Measurements from ENCODE around the gene TM4SF1. TPM values are rescaled to one million over a fixed set of nuclear protein-coding genes. Genes with fewer than 3 reads are reported as not detected.

TM4SF1 gene
- total RNA-seq, 1 donor from 2014 or later = 28.9 TPM

GRCh38 chr3:149378478-149379309 lies 1.2 kb upstream of the TM4SF1 start:
- H3K9ac ChIP-seq (ENCODE audit: low read length) = peak overlapping the region; percentile 93
- no peaks in the 10 kb centered on the region for H3K27me3 ChIP-seq (ENCODE audit: insufficient read depth, low read length)
- no peak for TF ChIP-seq EZH2 (IDR thresholded peaks at IDR 0.05; ENCODE audit: insufficient read depth, low read length)
- TF ChIP-seq, protein P1, sequence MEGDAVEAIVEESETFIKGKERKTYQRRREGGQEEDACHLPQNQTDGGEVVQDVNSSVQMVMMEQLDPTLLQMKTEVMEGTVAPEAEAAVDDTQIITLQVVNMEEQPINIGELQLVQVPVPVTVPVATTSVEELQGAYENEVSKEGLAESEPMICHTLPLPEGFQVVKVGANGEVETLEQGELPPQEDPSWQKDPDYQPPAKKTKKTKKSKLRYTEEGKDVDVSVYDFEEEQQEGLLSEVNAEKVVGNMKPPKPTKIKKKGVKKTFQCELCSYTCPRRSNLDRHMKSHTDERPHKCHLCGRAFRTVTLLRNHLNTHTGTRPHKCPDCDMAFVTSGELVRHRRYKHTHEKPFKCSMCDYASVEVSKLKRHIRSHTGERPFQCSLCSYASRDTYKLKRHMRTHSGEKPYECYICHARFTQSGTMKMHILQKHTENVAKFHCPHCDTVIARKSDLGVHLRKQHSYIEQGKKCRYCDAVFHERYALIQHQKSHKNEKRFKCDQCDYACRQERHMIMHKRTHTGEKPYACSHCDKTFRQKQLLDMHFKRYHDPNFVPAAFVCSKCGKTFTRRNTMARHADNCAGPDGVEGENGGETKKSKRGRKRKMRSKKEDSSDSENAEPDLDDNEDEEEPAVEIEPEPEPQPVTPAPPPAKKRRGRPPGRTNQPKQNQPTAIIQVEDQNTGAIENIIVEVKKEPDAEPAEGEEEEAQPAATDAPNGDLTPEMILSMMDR (IDR thresholded peaks at IDR 0.05; ENCODE audit: insufficient read depth, low read depth, low read length) = no peak
- no peaks in the 10 kb centered on the region for H3K9me3 Mint-ChIP-seq (ENCODE audit: unreplicated experiment)
- no peak for DNase-seq (ENCODE audit: low read depth)
- H3K27ac ChIP-seq (ENCODE audit: low read depth, low read length) = peak overlapping the region; percentile 88
- H3K36me3 ChIP-seq (ENCODE audit: insufficient read depth, low read length) = peaks cover 18% of the 10 kb centered on the region
- H3K9me3 ChIP-seq (ENCODE audit: insufficient read depth, low read depth, low read length) = no peaks in the 10 kb centered on the region
- peaks cover 44% of the 10 kb centered on the region for H3K4me1 ChIP-seq (ENCODE audit: insufficient read depth, low read length)
- H4K20me1 ChIP-seq (ENCODE audit: insufficient read depth, low read length) = peaks cover 9% of the 10 kb centered on the region
- H3K4me2 ChIP-seq (ENCODE audit: low read length) = peak overlapping the region; percentile 81
- no peaks in the 10 kb centered on the region for H3K27me3 Mint-ChIP-seq (ENCODE audit: low read depth, unreplicated experiment)
- H3K4me3 ChIP-seq (ENCODE audit: insufficient read depth, low read depth, low read length) = no peak overlapping the region
- H3K79me2 ChIP-seq (ENCODE audit: insufficient read depth, low read length) = peaks cover 36% of the 10 kb centered on the region
- no peak for FAIRE-seq
- H3K4me1 Mint-ChIP-seq (ENCODE audit: low read depth, unreplicated experiment) = peaks cover 39% of the 10 kb centered on the region
- no peak overlapping the region for H3K4me3 Mint-ChIP-seq (ENCODE audit: unreplicated experiment)
- no peaks in the 10 kb centered on the region for H3K36me3 Mint-ChIP-seq (ENCODE audit: low read depth, unreplicated experiment)
- H3K27ac Mint-ChIP-seq (ENCODE audit: unreplicated experiment) = peak overlapping the region; percentile 96
- H2AFZ ChIP-seq (ENCODE audit: low read depth, low read length) = no peak overlapping the region

- peak overlapping the region; percentile 81 for H3K4me2 ChIP-seq (ENCODE audit: low read length)
- H2AFZ ChIP-seq (ENCODE audit: low read depth, low read length) = no peak overlapping the region
- H3K36me3 ChIP-seq (ENCODE audit: insufficient read depth, low read length) = peaks cover 22% of the 10 kb centered on the region
- H3K9me3 ChIP-seq (ENCODE audit: insufficient read depth, low read depth, low read length) = no peaks in the 10 kb centered on the region
- H4K20me1 ChIP-seq (ENCODE audit: insufficient read depth, low read length) = peaks cover 9% of the 10 kb centered on the region
- no peaks in the 10 kb centered on the region for H3K27me3 Mint-ChIP-seq (ENCODE audit: low read depth, unreplicated experiment)
- H3K27ac Mint-ChIP-seq (ENCODE audit: unreplicated experiment) = peak overlapping the region; percentile 96
- no peak for TF ChIP-seq EZH2 (IDR thresholded peaks at IDR 0.05; ENCODE audit: insufficient read depth, low read length)
- TF ChIP-seq, protein P1 (IDR thresholded peaks at IDR 0.05; ENCODE audit: insufficient read depth, low read depth, low read length) = no peak
- peaks cover 37% of the 10 kb centered on the region for H3K4me1 ChIP-seq (ENCODE audit: insufficient read depth, low read length)
- H3K79me2 ChIP-seq (ENCODE audit: insufficient read depth, low read length) = peaks cover 36% of the 10 kb centered on the region
- DNase-seq (ENCODE audit: low read depth) (peak; percentile 75), FAIRE-seq (no peak)
- peak overlapping the region; percentile 82 for H3K4me3 Mint-ChIP-seq (ENCODE audit: unreplicated experiment)
- H3K9me3 Mint-ChIP-seq (ENCODE audit: unreplicated experiment) = no peaks in the 10 kb centered on the region
- H3K27ac ChIP-seq (ENCODE audit: low read depth, low read length) = peak overlapping the region; percentile 88
- peak overlapping the region; percentile 97 for H3K4me3 ChIP-seq (ENCODE audit: insufficient read depth, low read depth, low read length)
- no peaks in the 10 kb centered on the region for H3K27me3 ChIP-seq (ENCODE audit: insufficient read depth, low read length)
- no peaks in the 10 kb centered on the region for H3K36me3 Mint-ChIP-seq (ENCODE audit: low read depth, unreplicated experiment)
- H3K4me1 Mint-ChIP-seq (ENCODE audit: low read depth, unreplicated experiment) = peaks cover 33% of the 10 kb centered on the region
- peak overlapping the region; percentile 93 for H3K9ac ChIP-seq (ENCODE audit: low read length)
Measured at GRCh38 chr3:149376718-149377407, 586 bp downstream of the TM4SF1 start.
